ENCODE measurements around the gene MORN5.

Gene MORN5

DNA sequence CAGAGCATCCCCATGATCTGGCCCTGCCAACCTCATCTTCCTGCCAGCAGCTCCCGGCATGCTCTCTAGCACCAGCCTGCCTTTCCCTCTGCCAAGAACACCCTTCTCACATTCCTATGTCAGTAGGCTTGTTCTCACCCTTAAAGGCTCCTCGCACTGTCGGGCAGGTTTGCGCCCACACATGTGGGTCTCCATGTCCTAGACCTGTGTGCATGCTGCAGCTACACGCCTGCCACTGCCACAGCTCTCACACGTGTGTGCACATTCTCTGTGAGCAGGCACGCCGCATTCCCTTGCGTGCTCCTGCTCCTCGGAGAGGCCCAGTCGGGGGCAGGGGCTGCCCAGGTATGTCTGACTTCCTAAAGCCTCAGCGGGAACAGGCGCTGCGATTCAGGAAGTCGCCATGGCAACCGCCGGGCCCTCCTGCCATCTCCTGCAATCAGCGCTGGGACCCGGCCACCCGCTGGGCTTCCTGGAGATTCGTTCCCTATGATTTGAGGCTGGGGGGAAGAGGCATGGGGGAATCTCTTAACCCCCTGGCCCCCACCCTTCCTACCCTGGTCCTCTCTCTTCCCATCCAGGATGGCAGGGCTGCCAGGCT, 28.2 kb upstream of the MORN5 start:
- Histone ChIP-seq H3K27me3 (ENCODE audit: control insufficient read depth in 1 of 2, insufficient read depth in 1 of 2, low read length in 2 of 2) (peaks cover 8 to 33% of the 10 kb centered on the region in 2 experiments), H3K27ac (ENCODE audit: low read length, poor library complexity, severe bottlenecking) (no peak overlapping the region), H3K36me3 (ENCODE audit: control insufficient read depth in 1 of 2, insufficient read depth in 2 of 2, low read depth in 1 of 2, low read length in 2 of 2) (no peaks in the 10 kb centered on the region), H3K4me3 (ENCODE audit: insufficient read depth in 1 of 2, low read depth in 1 of 2, low read length in 2 of 2) (no peak overlapping the region), H3K9me3 (ENCODE audit: control insufficient read depth, low read length) (no peaks in the 10 kb centered on the region), H3K9ac (ENCODE audit: low read length) (no peak overlapping the region), H2BK15ac (ENCODE audit: low read depth, poor library complexity, severe bottlenecking) (no peak overlapping the region), H3K4me1 (ENCODE audit: control insufficient read depth, insufficient read depth, low read depth, low read length) (peaks cover 17% of the 10 kb centered on the region), H4K8ac (ENCODE audit: low read length) (no peak overlapping the region), H3K18ac (ENCODE audit: low read depth in 1 of 2, low read length in 2 of 2) (no peak overlapping the region), H4K91ac (ENCODE audit: low read length) (no peak overlapping the region), H2AK5ac (ENCODE audit: low read length, severe bottlenecking) (no peak overlapping the region), H3K14ac (ENCODE audit: low read length in 2 of 2) (no peak overlapping the region), H2AFZ (ENCODE audit: low read depth, low read length) (no peak overlapping the region), H3K79me1 (replicated peaks; ENCODE audit: low read length, poor library complexity, severe bottlenecking) (no peaks in the 10 kb centered on the region), H3K4me2 (ENCODE audit: low read length, poor library complexity, severe bottlenecking) (no peak overlapping the region), H3K23ac (ENCODE audit: low read length in 2 of 2) (no peak overlapping the region), H3K4ac (ENCODE audit: low read depth in 1 of 2, low read length in 2 of 2) (no peak overlapping the region), H2BK5ac (ENCODE audit: low read depth, low read length, poor library complexity, severe bottlenecking) (no peak overlapping the region), H2BK120ac (ENCODE audit: low read depth, low read length) (no peak overlapping the region), H2BK12ac (ENCODE audit: low read length in 2 of 2) (no peak overlapping the region)
- 30% methylated on average over 14 of the region's 21 CpGs for WGBS
- DNase-seq, result no peak

DNA sequence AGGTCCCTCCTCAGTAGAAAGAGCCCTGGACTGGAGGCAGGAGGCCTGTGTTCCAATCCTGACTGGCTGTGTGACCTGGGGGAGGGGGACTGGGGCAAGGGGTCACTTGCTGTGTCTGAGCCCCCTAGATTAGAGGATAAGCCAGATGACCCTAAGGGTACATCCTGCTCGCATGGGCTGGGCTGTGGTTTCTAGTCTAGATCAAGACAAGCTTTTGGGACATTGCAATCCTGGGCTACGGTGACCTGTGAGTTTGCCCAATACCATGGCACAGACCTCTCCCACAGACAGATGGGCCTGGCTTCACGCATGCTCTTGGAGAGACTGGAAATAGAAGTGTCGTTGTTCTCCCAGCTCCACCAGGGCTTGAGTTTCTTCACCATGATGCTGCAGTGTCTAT, 27.2 kb upstream of the MORN5 start:
- Histone ChIP-seq H2BK12ac (ENCODE audit: low read length in 2 of 2) (no peak overlapping the region), H3K9ac (ENCODE audit: low read length) (no peak overlapping the region), H2AFZ (ENCODE audit: low read depth, low read length) (no peak overlapping the region), H2BK120ac (ENCODE audit: low read depth, low read length) (no peak overlapping the region), H2AK5ac (ENCODE audit: low read length, severe bottlenecking) (no peak overlapping the region), H3K4me2 (ENCODE audit: low read length, poor library complexity, severe bottlenecking) (no peak overlapping the region), H4K8ac (ENCODE audit: low read length) (no peak overlapping the region), H3K18ac (ENCODE audit: low read depth in 1 of 2, low read length in 2 of 2) (no peak overlapping the region), H3K27me3 (ENCODE audit: control insufficient read depth in 1 of 2, insufficient read depth in 1 of 2, low read length in 2 of 2) (peaks cover 8 to 32% of the 10 kb centered on the region in 2 experiments), H3K9me3 (ENCODE audit: control insufficient read depth, low read length) (no peaks in the 10 kb centered on the region), H3K4me1 (ENCODE audit: control insufficient read depth, insufficient read depth, low read depth, low read length) (peaks cover 10% of the 10 kb centered on the region), H2BK5ac (ENCODE audit: low read depth, low read length, poor library complexity, severe bottlenecking) (no peak overlapping the region), H3K14ac (ENCODE audit: low read length in 2 of 2) (no peak overlapping the region), H3K4me3 (ENCODE audit: insufficient read depth in 1 of 2, low read depth in 1 of 2, low read length in 2 of 2) (no peak overlapping the region), H3K27ac (ENCODE audit: low read length, poor library complexity, severe bottlenecking) (no peak overlapping the region), H4K91ac (ENCODE audit: low read length) (no peak overlapping the region), H3K79me1 (replicated peaks; ENCODE audit: low read length, poor library complexity, severe bottlenecking) (no peaks in the 10 kb centered on the region), H3K4ac (ENCODE audit: low read depth in 1 of 2, low read length in 2 of 2) (no peak overlapping the region), H3K23ac (ENCODE audit: low read length in 2 of 2) (no peak overlapping the region), H2BK15ac (ENCODE audit: low read depth, poor library complexity, severe bottlenecking) (no peak overlapping the region), H3K36me3 (ENCODE audit: control insufficient read depth in 1 of 2, insufficient read depth in 2 of 2, low read depth in 1 of 2, low read length in 2 of 2) (no peaks in the 10 kb centered on the region)
- 91% methylated on average over 4 of the region's 4 CpGs for WGBS
- DNase-seq, result no peak

DNA sequence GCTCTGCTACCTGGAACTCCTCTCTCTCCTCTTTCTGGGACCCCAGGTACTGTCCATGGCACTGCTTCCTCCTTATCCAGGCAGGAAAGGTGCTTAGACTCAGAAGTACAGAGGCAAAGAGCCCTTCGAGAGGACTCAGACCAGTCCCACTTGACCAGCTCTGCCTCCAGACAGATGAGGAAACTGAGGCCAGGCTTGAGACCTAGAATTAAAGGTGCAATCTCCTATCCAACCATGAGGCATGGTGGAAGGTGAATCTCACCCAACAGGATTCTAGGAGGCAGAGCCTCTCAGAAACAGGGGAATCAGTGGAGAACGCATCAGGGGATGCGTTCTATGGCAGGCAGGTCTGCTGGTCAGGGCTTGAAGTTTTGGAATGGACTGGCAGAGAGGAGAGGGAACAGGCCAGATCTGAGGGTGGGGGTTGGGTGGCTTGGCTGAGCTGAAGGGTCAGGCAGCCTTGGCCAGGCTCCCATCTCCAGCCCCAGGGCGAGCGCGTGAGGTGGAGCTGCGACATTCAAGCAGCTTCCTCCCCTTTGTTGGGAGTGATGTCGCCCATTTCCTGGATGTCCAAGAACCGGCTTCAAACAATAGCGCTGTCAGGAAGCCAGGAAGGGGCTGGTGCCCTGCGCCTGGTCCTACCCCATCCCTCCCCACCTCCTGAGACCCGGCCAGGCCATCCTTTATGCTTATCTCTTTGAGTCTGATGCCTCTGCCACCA, 26.3 kb upstream of the MORN5 start:
- Histone ChIP-seq H3K23ac (ENCODE audit: low read length in 2 of 2) (no peak overlapping the region), H3K27me3 (ENCODE audit: control insufficient read depth in 1 of 2, insufficient read depth in 1 of 2, low read length in 2 of 2) (peaks cover 8 to 27% of the 10 kb centered on the region in 2 experiments), H3K14ac (ENCODE audit: low read length in 2 of 2) (no peak overlapping the region), H2BK12ac (ENCODE audit: low read length in 2 of 2) (no peak overlapping the region), H3K79me1 (replicated peaks; ENCODE audit: low read length, poor library complexity, severe bottlenecking) (no peaks in the 10 kb centered on the region), H3K4me3 (ENCODE audit: insufficient read depth in 1 of 2, low read depth in 1 of 2, low read length in 2 of 2) (no peak overlapping the region), H3K36me3 (ENCODE audit: control insufficient read depth in 1 of 2, insufficient read depth in 2 of 2, low read depth in 1 of 2, low read length in 2 of 2) (no peaks in the 10 kb centered on the region), H3K27ac (ENCODE audit: low read length, poor library complexity, severe bottlenecking) (no peak overlapping the region), H2AFZ (ENCODE audit: low read depth, low read length) (no peak overlapping the region), H2BK120ac (ENCODE audit: low read depth, low read length) (no peak overlapping the region), H2AK5ac (ENCODE audit: low read length, severe bottlenecking) (no peak overlapping the region), H4K8ac (ENCODE audit: low read length) (no peak overlapping the region), H4K91ac (ENCODE audit: low read length) (no peak overlapping the region), H3K4me1 (ENCODE audit: control insufficient read depth, insufficient read depth, low read depth, low read length) (peaks cover 10% of the 10 kb centered on the region), H3K18ac (ENCODE audit: low read depth in 1 of 2, low read length in 2 of 2) (no peak overlapping the region), H3K4ac (ENCODE audit: low read depth in 1 of 2, low read length in 2 of 2) (no peak overlapping the region), H2BK15ac (ENCODE audit: low read depth, poor library complexity, severe bottlenecking) (no peak overlapping the region), H3K9ac (ENCODE audit: low read length) (no peak overlapping the region), H3K4me2 (ENCODE audit: low read length, poor library complexity, severe bottlenecking) (no peak overlapping the region), H3K9me3 (ENCODE audit: control insufficient read depth, low read length) (no peaks in the 10 kb centered on the region), H2BK5ac (ENCODE audit: low read depth, low read length, poor library complexity, severe bottlenecking) (no peak overlapping the region)
- no peak for DNase-seq
- WGBS, result 66% methylated on average over 12 of the region's 12 CpGs

DNA sequence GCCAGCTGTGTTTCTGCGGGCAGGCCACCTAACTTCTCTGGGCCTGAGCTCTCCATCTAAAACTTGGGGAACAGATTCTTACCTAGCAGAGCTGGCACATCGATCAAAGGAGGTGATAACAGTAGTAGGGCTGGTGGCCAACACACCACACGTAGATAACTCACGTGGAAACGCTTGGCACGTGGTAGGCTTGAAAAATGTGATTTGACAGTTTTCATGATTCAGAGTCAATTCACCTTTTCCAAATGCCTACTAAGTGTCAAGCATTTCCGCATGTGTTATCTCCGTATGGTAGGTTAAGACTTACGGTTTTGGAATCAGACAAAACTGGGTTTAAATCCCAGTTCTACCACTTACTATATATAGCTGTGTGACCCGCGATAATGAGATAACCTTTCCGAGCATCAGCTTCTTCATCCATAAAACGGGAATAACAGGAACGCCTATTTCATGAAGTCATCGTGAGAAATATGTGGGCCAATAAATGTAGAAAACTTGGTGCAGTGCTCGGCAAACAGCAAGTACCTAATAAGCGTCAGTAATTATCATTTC, 25.6 kb upstream of the MORN5 start:
- 87% methylated on average over 17 of the region's 17 CpGs for WGBS
- no peak overlapping the region for H3K14ac ChIP-seq (ENCODE audit: low read length in 2 of 2)
- no peak overlapping the region for H3K4me3 ChIP-seq (ENCODE audit: insufficient read depth in 1 of 2, low read depth in 1 of 2, low read length in 2 of 2)
- H4K8ac ChIP-seq (ENCODE audit: low read length), result no peak overlapping the region
- H2AFZ ChIP-seq (ENCODE audit: low read depth, low read length), result no peak overlapping the region
- H3K9me3 ChIP-seq (ENCODE audit: control insufficient read depth, low read length), result no peaks in the 10 kb centered on the region
- H2BK120ac ChIP-seq (ENCODE audit: low read depth, low read length), result no peak overlapping the region
- DNase-seq, result no peak
- no peak overlapping the region for H3K4me2 ChIP-seq (ENCODE audit: low read length, poor library complexity, severe bottlenecking)
- H3K4me1 ChIP-seq (ENCODE audit: control insufficient read depth, insufficient read depth, low read depth, low read length), result peaks cover 10% of the 10 kb centered on the region
- peaks cover 8 to 24% of the 10 kb centered on the region in 2 experiments for H3K27me3 ChIP-seq (ENCODE audit: control insufficient read depth in 1 of 2, insufficient read depth in 1 of 2, low read length in 2 of 2)
- H3K79me1 ChIP-seq (replicated peaks; ENCODE audit: low read length, poor library complexity, severe bottlenecking), result no peaks in the 10 kb centered on the region
- no peak overlapping the region for H3K4ac ChIP-seq (ENCODE audit: low read depth in 1 of 2, low read length in 2 of 2)
- H2BK12ac ChIP-seq (ENCODE audit: low read length in 2 of 2), result no peak overlapping the region
- H3K18ac ChIP-seq (ENCODE audit: low read depth in 1 of 2, low read length in 2 of 2), result no peak overlapping the region
- no peak overlapping the region for H2BK15ac ChIP-seq (ENCODE audit: low read depth, poor library complexity, severe bottlenecking)
- no peaks in the 10 kb centered on the region for H3K36me3 ChIP-seq (ENCODE audit: control insufficient read depth in 1 of 2, insufficient read depth in 2 of 2, low read depth in 1 of 2, low read length in 2 of 2)
- H4K91ac ChIP-seq (ENCODE audit: low read length), result no peak overlapping the region
- no peak overlapping the region for H3K27ac ChIP-seq (ENCODE audit: low read length, poor library complexity, severe bottlenecking)
- no peak overlapping the region for H3K9ac ChIP-seq (ENCODE audit: low read length)
- H3K23ac ChIP-seq (ENCODE audit: low read length in 2 of 2), result no peak overlapping the region
- H2BK5ac ChIP-seq (ENCODE audit: low read depth, low read length, poor library complexity, severe bottlenecking), result no peak overlapping the region
- no peak overlapping the region for H2AK5ac ChIP-seq (ENCODE audit: low read length, severe bottlenecking)

Measured in mesenchymal stem cell (in vitro differentiated cells and primary cell).